CMK (cell line): Measurements from ENCODE around the gene ARHGEF16.

Source experiments
- DNase-seq: peaks from one replicate; pipeline ENCODE4 v3.0.0-alpha.2; 2010; ENCODE audit warnings: low read depth

The ARHGEF16 gene

DNA sequence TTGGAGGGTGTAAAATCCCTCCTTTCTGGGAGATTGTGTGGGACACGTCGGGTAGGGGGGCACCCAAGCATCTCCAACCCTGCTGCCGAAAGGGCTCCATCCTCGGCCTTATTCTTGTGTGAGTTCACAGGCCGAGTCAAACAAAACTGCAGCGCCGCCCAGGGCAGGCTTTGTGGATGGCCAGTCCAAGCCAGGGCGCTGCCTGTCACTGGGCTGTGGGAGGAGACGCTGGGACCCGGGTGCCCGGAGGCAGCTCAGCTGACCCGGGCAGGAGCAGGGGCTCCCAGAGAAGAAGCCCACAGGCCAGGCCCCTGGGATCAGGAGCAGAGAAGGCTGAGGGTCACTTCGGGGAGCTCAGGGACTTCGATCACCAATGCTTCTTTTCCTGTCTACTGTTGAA is 31.8 kb upstream of the ARHGEF16 start:
- no peak for DNase-seq

DNA sequence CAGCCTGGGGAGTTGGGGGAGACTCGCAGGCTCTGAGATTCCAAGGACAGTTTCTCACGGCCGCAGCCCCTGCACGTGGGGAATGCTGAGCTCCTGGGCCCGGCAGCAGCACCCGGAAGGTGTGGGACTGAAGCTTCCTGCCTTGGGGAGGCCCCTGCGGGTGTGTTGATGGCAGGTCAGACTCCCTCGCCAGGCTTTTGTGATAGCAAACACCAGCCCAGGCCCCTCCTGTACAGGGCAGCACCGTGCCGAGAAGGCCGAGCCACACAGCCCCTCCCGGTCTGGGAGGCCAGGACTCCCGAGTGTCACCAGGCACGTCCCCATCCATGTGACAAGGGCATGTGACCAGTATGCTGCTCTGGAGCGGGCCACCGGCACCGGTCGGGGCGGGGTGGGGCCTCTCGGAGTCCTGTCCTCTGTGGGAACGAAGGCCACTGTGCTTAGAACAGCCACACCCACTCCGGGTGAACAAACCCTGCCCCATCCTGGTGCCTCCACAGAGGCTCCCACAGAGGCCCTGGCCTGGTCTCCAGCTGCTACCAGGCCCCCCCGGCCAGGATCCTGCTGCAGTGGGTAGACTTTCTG is 31.1 kb upstream of the ARHGEF16 start:
- no peak for DNase-seq

DNA sequence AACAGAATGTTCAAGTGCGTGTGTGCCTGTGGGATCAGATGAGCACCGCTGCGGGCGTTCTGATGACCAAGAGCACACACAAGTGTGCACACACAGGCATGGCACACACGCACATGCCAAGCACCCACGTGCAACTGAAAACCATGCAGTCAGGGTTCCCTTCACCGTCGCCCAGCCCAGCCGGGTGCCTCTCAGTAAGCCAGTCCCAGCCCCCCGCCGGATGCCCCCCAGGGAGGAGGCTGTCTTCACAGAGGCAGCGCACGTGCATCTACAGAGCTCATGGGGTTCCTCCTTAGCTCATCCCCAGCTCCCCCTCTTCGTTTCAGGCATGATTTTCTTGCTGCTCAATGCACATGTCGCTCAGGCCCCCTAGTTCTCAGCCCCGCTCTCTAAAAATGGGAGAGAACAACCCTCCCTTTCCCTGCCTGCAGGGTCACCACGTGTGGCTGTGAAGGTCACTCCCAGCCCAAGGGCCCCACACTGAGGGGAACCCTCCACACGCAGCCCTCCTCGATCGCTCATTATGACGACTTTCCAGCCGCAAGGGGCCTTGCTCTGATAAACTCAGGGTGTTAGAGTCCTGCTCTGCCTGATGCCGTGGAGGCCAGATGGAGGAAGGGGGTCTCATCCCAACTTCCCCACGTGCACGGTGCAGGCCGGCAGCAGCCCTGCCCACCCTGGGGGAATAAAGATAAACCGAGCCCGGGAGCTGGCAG is 30.4 kb upstream of the ARHGEF16 start:
- DNase-seq, result no peak

- DNase-seq, result no peak
These were observed 28.8 kb upstream of the ARHGEF16 start for GRCh38 chr1:3425486-3426215.

DNA sequence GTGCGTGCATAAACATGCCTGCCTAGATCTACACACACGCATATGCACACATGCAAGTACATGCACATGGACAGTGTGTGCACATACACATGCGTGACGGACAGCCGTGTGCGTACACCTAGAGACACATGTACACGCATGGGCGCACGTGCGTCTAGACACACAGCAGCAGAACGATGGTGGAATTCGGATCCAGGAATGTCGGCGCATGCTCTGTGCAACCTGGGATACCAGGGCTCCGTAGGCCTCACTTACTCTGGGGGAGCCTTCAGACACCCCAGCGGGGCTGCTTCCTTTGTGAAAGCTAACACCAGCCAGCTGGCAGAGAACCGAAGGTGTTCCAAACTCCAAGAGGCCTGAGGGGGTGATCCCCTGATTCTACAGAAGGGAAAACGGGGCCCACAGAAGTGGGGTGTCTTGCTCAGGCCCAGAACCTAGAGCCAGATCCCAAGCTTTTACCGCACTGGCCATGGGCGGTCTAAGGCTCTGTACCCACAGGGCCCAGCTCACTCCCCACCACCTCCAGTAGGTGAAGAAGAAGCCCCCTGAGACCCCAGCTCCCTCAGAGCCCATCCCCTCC is 27.4 kb upstream of the ARHGEF16 start:
- DNase-seq, result no peak

DNA sequence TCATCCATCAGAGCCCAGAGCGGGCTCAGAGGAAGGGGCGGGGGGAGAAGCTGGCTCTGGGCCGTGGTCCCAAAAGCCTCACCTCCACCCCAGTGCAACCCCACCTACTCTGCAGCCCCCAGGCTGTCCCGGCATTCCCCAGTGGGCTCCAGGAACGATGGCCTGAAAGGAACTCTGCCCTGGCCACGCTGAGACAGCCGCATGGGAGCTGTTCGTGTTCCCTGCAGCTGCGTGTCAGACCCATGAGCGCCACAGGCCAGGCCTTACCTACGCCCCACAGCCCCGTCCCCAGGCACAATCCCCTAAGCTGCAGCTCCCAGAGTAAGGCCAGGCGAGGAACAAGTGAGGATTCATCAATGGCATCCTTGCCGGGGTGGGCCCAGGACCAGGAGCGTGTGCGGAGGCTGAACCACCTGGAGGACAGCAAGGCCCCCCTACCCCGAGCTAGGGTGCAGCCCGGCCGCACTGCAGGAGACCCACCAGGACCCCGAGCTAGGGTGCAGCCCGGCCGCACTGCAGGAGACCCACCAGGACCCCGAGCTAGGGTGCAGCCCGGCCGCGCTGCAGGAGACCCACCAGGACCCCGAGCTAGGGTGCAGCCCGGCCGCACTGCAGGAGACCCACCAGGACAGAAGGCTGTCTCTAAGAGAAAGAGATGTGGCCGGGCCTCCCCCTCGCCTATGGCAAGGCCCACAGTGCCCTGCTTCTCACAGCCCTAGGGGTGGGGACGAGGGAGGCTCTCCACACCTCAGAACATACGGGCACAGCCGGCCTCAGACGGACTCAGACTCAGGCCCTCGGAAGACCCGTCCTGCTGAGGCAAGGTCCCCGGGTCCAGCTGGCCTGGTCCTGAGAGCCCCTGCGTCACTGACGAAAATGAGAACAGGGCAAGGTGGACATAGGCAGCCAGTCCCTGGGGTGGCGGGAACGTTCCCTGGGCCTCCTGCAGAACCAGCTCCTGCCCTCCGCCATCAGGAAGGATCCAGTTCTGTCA is 26.5 kb upstream of the ARHGEF16 start:
- no peak for DNase-seq

GRCh38 chr1:3428899-3429298 is 25.6 kb upstream of the ARHGEF16 start:
- no peak for DNase-seq

GRCh38 chr1:3429320-3429719 is 25.1 kb upstream of the ARHGEF16 start:
- no peak for DNase-seq

DNA sequence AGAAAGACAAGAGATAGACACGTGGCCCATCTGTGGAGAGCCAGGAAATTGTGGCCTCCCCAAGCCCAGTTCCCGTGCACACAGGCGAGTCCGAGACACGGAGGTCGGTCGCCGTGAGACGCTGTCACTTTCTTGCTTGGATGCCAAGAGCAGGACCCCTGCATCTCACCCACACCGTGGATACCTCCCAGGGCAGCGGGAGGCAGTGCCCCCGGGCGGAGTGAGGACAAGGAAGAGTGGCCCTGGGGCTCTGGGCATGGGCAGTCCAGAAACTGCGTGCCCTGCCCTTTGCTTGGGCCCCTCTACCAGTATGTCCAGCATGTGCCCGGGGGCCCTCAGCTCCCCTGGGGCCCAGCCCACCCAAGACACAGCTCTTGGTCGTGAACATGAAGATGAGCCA is 24.7 kb upstream of the ARHGEF16 start:
- no peak for DNase-seq

- DNase-seq, result no peak
These were observed 24.1 kb upstream of the ARHGEF16 start for GRCh38 chr1:3430406-3430805.

DNA sequence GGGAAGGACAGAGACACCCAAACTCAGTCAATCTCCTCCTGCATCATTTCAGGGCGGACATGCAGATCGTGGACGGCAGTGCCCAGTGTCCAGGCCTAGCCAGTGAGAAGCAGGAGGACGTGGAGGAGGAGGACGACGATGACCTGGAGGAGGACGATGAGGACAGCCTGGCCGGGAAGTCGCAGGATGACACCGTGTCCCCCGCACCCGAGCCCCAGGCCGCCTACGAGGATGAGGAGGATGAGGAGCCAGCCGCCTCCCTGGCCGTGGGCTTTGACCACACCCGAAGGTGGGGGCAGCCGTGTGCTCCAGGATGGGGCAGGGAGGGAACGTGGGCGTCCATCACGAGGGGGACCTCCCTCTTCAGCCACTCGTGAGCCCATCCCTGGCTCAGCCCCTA is 23.6 kb upstream of the ARHGEF16 start:
- no peak for DNase-seq

DNA sequence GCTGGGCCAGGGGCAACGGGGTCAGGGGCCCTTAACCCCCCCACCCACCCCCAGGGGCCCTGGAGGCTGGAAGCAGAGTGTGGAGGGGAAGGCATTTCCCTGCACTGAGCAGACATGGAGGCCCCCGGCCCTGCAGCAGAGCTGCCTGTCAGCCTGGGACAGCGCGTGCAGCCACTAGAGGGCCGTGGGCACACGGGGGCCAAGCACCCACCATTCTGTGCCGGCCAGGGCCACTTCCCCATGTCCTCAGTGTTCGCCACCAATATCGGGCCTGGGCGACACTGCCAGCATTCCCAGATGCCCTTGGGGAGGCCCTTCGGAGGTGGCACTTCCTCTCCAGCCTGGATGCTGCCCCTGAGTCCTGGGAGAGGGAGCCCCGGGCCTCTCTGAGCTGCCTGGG is 23.2 kb upstream of the ARHGEF16 start:
- no peak for DNase-seq

- no peak for DNase-seq
These were observed 22.8 kb upstream of the ARHGEF16 start for GRCh38 chr1:3431686-3432085.

GRCh38 chr1:3432306-3432705 is 22.2 kb upstream of the ARHGEF16 start:
- no peak for DNase-seq

DNA sequence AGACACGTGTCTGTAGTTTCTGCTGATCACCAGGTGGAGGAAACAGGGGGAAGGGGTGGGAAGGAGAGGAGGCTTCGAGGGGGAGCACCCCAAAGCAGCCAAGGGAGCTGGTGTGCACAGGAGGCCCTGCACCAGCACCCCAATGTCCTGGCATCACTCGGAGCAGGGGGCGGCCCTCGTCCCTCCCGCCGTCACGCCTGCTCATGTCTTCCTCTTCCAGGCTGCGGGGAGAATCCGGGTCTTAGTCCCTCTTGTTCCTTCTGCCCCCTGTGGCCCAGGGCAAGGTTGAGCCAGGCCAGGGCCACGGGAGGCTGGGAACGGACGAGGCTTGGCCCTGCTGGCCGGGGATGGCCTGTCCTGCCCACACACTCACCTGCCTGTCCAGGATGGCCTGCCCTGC is 21.4 kb upstream of the ARHGEF16 start:
- no peak for DNase-seq

GRCh38 chr1:3433596-3434320 is 20.7 kb upstream of the ARHGEF16 start:
- DNase-seq, result no peak

DNA sequence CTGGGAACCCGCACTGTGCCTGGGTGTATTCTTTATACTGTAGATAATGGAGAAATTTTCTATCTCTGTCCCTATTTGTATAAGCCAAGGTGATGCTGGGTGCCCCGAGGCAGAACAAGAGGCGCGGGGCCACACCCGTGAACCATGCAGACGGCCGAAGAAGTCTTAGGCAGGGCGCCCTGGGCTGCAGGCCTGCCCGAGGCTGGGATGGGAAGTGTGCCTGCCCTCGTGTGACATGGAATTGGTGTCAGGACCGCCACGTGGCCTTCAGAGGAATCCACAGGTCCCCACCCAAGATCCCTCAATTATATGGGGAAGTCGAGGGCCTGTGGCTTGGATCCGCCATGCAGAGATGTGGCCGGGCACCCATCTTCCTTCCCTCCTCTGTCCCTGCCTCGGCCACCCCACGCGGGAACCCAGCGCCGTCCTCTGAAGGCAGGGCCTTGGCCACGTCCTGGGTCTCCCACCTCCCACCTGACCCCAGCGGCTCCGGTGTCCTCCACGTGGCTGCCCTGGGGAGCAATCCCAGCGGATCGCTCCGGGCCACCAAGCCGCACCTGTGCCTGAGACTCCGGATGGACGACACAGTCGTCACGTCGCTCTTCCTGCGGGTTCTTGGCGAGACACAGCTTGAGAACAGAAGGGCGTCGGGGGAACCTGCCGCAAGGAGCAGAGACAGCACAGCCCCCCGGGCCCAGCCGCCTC is 19.9 kb upstream of the ARHGEF16 start:
- no peak for DNase-seq

- DNase-seq, result no peak
These were observed 18.8 kb upstream of the ARHGEF16 start for GRCh38 chr1:3435666-3436065.

- no peak for DNase-seq
These were observed 18.0 kb upstream of the ARHGEF16 start for GRCh38 chr1:3436451-3436850.

- no peak for DNase-seq
These were observed 17.6 kb upstream of the ARHGEF16 start for GRCh38 chr1:3436901-3437300.
